Hepatic stellate cell (primary cell): Measurements from ENCODE around the gene CRMP1.
A peak's percentile ranks its signal among the peaks of the same experiment; 100 is the strongest.

Source experiments
- DNase-seq: peaks from one replicate; pipeline ENCODE4 v3.0.0; 2011; ENCODE audit warnings: low spot score

CRMP1 gene

DNA sequence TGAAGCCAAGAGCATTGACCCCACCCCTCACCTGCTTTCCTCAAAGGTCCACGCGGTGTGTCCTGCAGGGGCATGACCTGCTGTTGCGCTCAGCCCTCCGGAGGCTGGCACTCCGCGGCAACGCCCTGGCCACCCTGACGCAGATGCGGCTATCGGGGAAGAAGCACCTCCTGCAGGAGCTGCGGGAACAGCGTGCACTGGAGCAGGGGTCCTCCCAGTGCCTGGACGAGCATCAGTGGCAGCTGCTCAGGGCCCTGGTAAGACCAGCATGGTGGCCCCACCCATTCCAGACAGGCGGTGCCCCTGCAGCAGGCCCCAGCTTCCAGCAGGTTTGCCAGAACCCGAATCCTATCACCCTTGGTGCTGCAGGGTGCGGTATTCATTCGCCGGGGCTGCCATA, 95.9 kb downstream of the CRMP1 start:
- DNase-seq = no peak

DNA sequence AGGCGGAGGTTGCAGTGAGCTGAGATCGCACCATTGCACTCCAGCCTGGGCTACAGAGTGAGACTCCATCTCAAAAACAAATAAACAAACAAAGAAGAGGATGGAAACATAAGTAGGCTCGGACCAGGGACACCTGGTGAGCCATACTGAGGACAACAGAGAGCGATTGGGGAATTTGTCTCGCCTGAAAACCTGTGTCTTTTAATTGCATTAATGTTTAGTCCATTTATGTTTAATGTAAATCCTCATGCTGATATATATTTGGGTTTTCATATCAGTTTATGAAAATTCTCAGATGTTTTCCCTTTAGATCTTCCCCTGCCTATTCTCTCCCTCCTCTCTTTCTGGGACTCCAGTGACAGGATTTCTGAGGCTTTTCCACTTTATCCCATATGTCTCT, 97.3 kb downstream of the CRMP1 start:
- DNase-seq = no peak

DNA sequence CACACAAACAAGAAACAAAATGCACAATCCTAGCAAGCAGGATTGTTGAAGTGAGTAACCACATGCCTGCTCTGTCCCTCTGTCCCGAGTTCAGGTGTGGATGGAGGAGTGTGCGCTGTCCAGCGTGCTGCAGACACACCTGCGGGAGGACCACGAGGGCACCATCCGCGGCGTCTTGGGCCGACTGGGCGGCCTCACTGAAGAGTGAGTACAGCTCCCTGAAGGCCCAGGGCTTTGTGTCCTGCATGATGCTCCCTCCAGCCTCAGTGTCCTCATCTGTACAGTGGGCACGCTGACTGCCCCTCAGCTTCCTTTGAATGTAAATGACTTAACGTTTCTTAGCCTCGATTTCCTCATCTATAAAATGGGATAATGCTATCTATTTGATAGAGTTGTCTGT, 99.4 kb downstream of the CRMP1 start:
- no peak for DNase-seq

DNA sequence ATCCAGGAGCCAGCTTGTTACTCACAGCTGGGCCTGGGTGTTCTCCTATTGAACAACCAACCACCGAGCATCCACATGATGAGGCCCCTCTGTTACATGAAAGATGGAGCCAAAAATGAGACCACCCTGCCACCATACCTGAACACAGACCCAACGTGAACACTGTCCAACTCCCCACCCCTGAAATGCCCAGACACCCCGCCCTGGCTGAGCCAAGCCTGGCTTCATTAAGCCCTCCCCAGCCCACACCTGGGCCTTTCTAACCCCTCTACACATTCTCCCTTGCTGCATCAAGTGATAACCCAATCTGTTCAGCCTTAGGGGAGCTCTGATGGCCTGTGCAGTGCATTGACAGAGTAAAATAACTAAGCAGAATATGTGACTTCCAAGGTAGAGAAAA, 101.2 kb downstream of the CRMP1 start:
- no peak for DNase-seq

DNA sequence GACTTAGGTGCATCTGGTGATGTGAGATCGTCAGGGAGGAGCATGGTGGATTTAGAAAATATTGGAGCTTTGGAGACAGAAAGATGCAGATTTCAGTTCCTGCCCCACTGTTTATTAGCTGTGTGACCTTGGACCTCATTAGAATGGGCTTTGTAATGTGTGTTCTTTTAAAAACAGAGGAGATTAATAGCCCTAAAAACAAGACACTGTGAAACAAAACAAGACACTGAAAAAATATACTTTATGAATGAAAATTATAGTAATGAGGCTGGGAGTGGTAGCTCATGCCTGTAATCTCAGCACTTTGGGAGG, 102.4 kb downstream of the CRMP1 start:
- DNase-seq = no peak

DNA sequence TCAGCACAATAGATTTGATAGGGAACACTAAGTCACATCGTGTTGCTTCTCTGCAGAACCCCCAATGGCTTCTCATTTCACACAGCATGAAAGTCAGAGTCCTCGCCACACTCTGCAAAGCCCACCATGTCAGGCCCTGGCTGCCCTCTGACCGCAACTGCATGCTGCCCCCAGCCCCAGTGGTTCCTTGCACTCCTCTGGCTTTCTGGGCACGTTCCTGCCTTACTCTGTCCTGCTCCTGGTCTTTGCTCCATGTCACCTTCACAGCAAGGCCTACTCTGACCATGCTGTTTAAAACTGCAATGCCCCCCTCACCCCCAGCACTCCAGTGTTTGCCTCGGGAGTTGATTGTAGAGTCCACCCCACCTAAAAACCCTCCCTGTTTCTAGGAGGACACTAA, 103.7 kb downstream of the CRMP1 start:
- DNase-seq = no peak

DNA sequence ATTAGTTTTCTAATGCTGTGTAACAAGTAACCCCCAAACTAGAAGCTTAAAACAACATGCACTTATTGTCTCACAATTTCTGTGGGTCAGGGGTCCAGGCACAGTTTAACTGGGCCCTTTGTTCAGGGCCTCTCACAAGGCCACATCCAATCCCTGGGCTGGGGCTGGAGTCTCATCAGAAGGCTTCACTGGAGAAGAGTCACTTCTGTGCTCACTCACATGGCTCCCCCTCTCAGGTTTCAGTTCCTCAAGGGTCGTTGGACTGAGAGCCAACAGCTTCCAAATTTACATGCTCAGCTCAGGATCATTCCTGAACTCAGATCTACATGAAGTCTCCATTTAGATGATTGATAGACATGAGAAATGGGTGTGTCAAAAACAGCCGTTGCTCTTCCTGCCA, 104.7 kb downstream of the CRMP1 start:
- no peak for DNase-seq

DNA sequence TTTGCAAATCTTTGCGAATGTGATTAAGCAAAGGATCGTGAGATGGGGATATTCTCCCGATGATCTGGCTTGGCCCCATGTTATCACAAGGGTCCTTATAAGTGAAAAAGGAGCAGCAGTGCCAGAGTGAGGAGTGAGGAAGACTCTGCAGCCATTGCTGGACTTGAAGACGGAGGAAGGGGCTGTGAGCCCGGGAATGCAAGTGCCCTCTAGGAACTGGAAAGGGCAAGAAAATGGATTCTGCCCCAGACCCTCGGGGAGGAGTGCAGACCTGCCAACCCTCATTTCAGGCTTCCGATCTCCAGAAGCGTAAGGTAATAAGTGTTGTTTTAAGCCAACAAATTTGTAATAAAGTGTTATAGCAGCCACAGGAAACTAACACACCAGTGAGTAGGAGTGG, 105.6 kb downstream of the CRMP1 start:
- no peak for DNase-seq

DNA sequence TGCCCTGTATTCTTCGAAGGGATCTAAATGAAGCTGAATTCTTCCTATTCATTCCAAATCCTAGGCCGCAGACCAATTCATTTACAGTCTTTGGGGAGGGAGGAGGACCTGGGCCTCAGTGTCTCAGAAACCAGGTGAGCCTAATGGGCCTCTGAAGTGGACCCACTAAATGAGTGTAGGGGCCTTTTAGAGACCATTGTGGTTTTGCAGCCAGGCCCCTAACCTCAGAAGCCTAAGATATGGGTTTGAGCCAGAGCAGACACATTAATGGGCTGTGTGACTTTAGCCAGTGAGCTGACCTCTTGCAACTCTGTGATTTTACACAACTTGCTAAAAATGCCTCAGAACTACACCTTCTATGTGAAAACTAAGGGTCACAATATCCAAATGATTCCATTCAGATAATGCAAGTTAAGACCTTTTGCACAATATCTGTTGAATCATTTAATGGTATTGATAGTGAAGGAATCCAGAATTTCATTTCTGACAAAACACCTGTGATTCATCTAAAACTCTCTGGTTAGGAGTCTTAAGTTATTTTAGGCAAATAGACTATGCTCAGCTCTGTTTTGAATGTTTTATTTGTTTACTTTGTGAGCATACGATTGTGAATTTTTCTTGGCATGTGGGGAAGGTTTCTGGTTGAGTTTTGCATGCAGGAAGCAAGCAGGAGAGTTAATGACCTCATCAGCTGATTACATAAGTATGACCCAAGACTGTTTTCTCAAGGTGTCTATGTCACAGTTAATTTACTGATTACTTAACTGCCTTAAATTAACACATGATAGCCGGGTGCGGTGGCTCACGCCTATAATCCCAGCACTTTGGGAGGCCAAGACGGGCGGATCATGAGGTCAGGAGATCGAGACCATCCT, 106.8 kb downstream of the CRMP1 start:
- peak; percentile 57 for DNase-seq

DNA sequence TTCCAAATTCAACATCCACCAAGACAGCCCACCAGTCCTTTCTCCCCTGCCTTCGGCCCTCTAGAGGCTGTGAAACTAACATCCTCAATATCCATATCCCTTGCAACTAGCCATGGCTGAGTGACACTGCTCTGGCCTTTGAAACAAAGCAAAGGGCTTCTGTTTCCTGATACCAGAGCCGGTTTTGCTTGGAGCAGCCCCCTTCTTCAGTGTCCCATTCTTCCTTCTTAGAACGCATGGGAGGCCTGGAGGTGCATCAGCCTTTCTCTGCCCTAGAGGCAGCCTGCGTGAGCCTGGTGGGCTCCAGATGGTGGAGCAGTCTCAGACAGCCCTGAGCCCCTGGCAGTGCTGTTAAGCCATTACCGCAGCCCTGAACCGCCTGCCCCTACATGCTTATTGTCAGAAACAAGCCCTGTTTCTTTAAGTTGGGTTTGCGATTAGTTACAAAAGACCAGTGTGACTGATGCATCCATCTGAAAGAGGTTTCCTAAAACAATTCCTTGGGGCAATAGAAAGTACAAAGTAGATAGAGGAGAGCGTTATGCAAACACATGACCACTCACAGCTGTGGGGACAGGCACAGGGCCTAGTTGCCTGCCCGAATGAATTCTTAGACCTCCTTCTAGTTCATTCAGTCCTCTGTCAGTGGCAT, 107.8 kb downstream of the CRMP1 start:
- DNase-seq = no peak

DNA sequence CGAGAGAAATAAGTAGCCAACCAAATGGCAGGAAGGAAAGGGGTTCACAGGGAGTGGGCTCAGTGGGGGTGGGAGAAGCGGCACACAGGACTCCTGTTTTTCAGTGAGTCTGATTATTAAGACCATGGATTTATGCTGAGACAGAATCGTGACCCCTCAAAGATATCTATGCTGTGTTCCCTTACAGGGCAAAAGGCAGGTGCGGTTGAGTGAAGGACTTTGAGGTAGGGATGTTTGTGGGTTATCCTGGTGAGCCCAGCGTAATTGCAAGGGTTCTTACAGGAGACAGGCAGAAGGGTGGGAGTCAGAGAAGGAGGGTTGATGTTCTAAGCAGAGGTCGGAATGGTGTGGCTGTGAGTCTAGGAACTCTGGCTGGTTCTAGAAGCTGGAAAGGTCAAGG, 108.9 kb downstream of the CRMP1 start:
- DNase-seq = no peak

DNA sequence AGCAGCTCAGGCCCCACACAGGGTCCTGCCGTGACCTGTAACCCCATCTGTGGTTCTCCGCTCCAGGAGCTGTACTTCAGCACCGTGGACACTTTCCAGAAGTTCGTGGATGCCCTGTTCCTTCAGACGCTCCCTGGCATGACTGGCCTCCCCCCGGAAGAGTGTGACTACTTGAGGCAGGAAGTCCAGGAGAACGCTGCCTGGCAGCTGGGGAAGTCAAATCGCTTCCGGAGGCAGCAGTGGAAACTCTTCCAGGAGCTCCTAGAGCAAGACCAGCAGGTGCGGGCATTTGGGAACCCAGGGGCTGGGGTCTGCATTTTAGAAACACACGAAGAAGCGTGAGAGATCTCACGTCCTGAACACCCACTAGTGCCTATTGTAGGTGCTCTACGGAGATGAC, 109.4 kb downstream of the CRMP1 start:
- DNase-seq = no peak

DNA sequence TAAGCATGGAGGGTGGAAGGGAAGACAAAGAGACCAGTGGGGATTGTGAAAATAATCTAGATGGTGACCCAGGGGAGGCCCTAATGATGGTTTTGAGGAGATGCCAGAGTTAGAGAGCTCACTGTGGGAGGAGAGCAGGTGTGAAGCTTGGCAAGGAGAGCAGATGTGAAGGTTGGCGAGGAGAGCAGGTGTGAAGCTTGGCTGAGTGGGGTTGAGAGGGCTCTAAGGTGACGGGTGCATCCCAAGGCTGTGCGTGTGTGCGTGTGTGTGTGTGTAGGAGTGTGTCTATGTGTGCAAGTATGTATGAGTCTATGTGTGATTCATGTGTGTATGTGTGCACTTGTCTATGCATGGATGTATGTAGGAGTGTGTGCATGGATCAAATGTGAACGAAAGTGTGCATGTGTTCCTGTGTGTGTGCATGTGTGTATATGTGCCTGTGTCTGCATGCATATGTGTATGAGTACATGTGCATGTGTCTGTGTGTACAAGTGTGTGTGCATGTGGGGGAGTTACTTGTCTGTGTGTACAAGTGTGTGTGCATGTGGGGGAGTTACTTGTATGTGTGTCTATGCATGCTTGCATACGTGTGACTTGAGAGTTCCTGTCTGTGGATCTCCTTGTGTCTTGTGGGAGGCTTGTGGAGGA, 109.9 kb downstream of the CRMP1 start:
- no peak for DNase-seq

DNA sequence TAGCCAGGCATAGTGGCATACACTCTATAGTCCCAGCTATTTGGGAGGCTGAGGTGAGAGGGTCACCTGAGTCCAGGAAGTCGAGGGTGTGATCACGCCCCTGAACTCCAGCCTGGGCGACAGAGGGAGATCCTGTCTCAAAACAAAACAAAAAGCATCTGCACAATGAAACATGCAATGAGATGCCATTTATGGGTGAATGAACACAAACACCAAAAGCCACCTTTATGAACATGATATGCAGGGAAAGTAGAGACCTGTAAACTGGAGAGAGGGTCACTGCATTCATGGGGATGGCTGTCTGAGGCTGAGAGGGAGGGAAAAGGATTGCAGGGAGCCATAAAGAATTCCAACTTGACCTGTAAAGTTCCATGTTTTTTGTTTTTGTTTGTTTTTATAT, 111.2 kb downstream of the CRMP1 start:
- DNase-seq = no peak

DNA sequence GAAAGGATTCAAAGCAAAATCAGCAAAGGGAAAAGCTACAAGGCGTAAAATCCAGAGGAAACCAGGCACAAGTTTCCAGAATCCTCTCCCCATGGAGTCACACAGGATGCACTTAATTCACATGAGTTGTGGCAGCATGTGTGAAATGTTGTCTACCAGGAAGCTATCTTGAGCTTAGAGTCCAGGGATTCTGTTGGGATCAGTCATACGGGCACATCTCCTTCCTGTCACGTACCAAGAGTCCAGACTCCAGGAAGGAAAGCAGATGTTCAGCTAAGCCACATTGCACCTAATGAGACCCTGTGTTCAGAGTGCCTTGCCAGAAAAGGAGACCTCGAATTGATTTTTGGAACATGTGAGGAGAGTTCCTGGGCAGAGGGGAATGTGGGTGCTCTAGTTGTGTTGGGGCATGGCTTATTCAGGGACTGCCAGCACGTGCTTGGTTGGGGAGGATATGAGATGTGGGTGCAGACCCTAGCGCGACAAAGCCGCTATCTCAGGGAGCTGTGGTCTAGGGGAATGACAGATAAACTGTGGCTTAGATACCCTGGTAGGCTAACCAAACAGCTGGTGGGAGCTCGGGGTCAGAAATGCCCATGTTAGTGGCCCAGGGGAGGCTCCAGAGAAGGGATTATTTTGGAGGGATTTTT, 111.9 kb downstream of the CRMP1 start:
- DNase-seq = peak; percentile 63

DNA sequence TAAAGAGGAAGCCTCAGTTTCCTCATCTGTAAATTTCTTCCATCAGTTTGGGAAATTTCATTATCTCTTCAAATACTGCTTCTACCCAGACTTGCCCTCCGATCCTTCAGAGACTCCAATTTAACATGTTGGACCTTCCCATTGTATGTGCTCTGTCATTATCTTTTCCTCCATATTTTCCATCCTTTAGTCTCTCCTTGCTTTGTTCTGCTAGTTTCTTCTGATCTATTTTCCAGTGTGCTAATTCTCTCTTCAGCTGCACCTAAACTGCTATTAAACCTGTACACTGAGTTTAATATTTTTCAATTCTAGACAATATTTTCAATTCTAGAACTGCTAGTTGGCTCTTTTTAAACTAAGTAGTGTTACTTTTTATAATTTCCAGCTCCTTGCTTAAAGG, 116.4 kb downstream of the CRMP1 start:
- no peak for DNase-seq

DNA sequence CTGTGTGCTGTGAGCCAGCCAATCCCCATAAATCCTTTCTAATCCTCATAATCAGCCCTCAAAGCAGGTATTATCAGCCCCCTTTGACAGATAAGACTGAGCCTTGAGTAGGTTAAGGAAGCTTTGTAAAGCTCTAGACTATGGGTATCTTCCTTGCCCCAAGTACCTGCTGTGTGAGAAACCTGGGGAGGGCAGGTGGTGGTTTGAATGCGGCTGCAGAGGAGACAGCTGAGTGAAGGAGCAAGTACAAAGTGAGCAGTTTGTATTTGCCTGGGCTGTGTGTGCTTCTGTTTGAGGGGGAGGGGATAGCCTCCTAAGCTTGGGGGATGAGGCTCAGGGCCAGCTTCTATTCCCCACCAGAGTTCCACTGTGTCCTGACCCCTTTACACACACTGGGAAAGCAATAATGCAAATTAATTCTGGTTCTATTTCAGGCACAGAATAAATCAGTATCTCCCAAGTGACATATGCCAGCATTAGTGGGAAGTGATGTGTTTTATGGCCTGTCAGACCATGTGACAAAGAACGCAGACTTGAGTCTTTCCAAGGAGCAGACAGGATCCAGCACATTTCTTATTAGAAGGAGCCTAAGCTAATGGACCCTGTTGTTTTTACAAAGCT, 118.4 kb downstream of the CRMP1 start:
- DNase-seq = no peak

DNA sequence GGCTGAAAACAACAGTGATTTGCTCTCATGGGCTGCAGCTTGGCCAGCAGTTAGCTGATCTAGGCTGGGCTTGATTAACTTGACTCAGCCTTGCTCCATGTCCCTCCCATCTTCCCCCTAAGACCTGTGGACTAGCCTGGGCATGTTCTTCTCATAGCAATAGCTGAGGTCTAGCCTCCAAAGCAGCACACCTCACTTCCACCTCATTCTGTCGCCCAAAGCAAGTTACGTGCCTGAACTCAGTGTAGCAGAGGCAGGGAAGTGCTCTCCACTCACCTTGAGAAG, 119.7 kb downstream of the CRMP1 start:
- DNase-seq = no peak

DNA sequence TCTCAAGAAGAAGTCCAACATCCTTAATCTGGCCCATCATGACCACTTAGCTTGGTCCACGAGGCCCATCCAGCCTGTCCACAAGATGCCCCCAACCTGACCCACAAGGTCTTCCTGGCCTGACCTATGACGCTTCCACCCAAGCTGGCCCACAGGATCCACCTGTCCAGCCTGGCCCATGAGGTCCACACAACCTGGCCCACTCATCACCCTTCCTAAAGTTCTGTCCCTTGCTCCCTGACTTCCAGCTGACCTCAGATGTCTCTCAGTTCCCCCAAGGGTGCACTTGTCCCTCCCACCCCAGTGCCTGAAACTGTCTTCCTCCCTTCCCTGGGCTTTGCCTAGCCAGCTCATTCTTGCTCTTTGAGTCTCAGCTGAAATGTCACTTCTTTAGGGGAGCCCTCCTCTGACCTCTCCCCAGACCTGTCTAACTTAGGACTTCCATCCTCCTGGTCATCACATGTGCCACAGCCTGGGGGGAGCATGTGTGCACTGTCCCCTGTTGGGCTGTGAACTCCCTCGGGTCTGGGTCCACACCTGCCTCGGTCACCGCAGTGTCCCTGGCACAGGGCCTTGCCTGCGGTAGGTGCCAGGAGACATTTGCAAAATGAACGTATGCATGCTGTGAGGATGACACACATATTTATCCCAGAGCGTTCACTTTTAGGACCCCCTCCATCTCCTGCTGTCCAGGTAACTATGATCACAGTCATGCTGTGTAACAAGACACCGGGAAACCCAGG, 120.2 kb downstream of the CRMP1 start:
- DNase-seq = no peak
